Neural cell (in vitro differentiated cells): ENCODE results near the gene DDX25. TPM values are rescaled to one million over a fixed set of nuclear protein-coding genes. Genes with fewer than 3 reads are reported as not detected.

Experiments used
- H2AFZ ChIP-seq: fragments of 200-600, 300-800 bp; sonication (generic), shearing (Covaris generic); 2 replicates; pipeline ENCODE4 v1.6.0; 2014; ENCODE audit warnings: low read depth, mild to moderate bottlenecking, antibody characterized with exemption, low read length, moderate library complexity
- H3F3A ChIP-seq: fragments of 200-600 bp; shearing (Covaris generic); 2 replicates; pipeline ENCODE4 v1.6.1; 2016; ENCODE audit warnings: mild to moderate bottlenecking, moderate library complexity, mixed read lengths, antibody characterized with exemption, low read length; ENCODE audit not compliant: insufficient read depth, poor library complexity, severe bottlenecking
- H3K27ac ChIP-seq: fragments of 200-600, 300-800 bp; sonication (generic), shearing (Covaris generic); 2 replicates; pipeline ENCODE4 v1.5.1; 2014; ENCODE audit warnings: mild to moderate bottlenecking, low read length, moderate library complexity
- H3K27me3 ChIP-seq: fragments of 300-800, 200-600 bp; sonication (generic), shearing (Covaris generic); 2 replicates; pipeline ENCODE4 v1.6.0; 2014; ENCODE audit warnings: mild to moderate bottlenecking, low read depth, low read length, moderate library complexity; ENCODE audit not compliant: insufficient read depth
- H3K36me3 ChIP-seq: fragments of 300-800, 200-600 bp; sonication (generic), shearing (Covaris generic); 2 replicates; pipeline ENCODE4 v1.5.1; 2014; ENCODE audit warnings: mild to moderate bottlenecking, antibody characterized with exemption, low read length, moderate library complexity; ENCODE audit not compliant: insufficient read depth
- H3K4me2 ChIP-seq: fragments of 300-800, 200-600 bp; sonication (generic), shearing (Covaris generic); 2 replicates; pipeline ENCODE4 v1.6.0; 2014; ENCODE audit warnings: mild to moderate bottlenecking, low read length
- H3K4me3 ChIP-seq: fragments of 300-800, 200-600 bp; sonication (generic), shearing (Covaris generic); 2 replicates; pipeline ENCODE4 v1.5.1; 2014; ENCODE audit warnings: mild to moderate bottlenecking, low read length, moderate library complexity
- H3K79me2 ChIP-seq: fragments of 200-600 bp; shearing (Covaris generic); replicated peaks from 2 replicates; pipeline ENCODE4 v1.6.0; 2014; ENCODE audit warnings: mild to moderate bottlenecking, low read length, moderate library complexity; ENCODE audit not compliant: insufficient read depth
- H3K9ac ChIP-seq: fragments of 300-800, 200-600 bp; sonication (generic), shearing (Covaris generic); 2 replicates; pipeline ENCODE4 v1.6.1; 2016; ENCODE audit warnings: mild to moderate bottlenecking, low read length, mixed read lengths
- H3K9me2 ChIP-seq: fragments of 200-600 bp; shearing (Covaris generic); 2 replicates; pipeline ENCODE4 v1.6.1; 2016; ENCODE audit warnings: mild to moderate bottlenecking, low read length, mixed read lengths; ENCODE audit not compliant: insufficient read depth
- H3K9me3 ChIP-seq: fragments of 200-600, 300-800 bp; sonication (generic), shearing (Covaris generic); 2 replicates; pipeline ENCODE4 v1.6.1; 2016; ENCODE audit warnings: mild to moderate bottlenecking, mixed run types, low read length, moderate library complexity, mixed read lengths
- H4K20me1 ChIP-seq: fragments of 200-600 bp; shearing (Covaris generic); 2 replicates; pipeline ENCODE4 v1.6.1; 2016; ENCODE audit warnings: mild to moderate bottlenecking, mixed run types; ENCODE audit not compliant: insufficient read depth
- CTCF ChIP-seq: fragments of 450-650 bp; IDR thresholded peaks from 2 replicates; pipeline ENCODE4 v1.5.1; 2014; ENCODE audit warnings: antibody characterized with exemption, mild to moderate bottlenecking, moderate library complexity; ENCODE audit not compliant: poor library complexity, severe bottlenecking
- EP300 ChIP-seq: fragments of 450-650 bp; conservative IDR thresholded peaks from 2 replicates; pipeline ENCODE4 v1.6.1; 2014; ENCODE audit warnings: antibody characterized with exemption, mild to moderate bottlenecking, moderate library complexity; ENCODE audit not compliant: poor library complexity, severe bottlenecking
- EZH2 ChIP-seq: fragments of 200-600, 300-800 bp; shearing (Covaris generic), sonication (generic); IDR thresholded peaks from 2 replicates; pipeline ENCODE4 v1.6.1; 2014; ENCODE audit warnings: antibody characterized with exemption, low read length, borderline replicate concordance, mild to moderate bottlenecking; ENCODE audit not compliant: insufficient read depth, poor library complexity, severe bottlenecking
- MXI1 ChIP-seq: fragments of 450-650 bp; conservative IDR thresholded peaks from 2 replicates; pipeline ENCODE4 v1.6.1; 2014; ENCODE audit warnings: antibody characterized with exemption, mild to moderate bottlenecking; ENCODE audit not compliant: poor library complexity, severe bottlenecking
- POLR2AphosphoS5 ChIP-seq: IDR thresholded peaks from 2 replicates; pipeline ENCODE4 v1.6.1; 2012
- RAD21 ChIP-seq: fragments of 450-650 bp; conservative IDR thresholded peaks from 2 replicates; pipeline ENCODE4 v1.6.1; 2014; ENCODE audit warnings: antibody characterized with exemption, mild to moderate bottlenecking, moderate library complexity
- REST ChIP-seq: IDR thresholded peaks from 2 replicates; pipeline ENCODE4 v1.6.1; 2012; ENCODE audit warnings: borderline replicate concordance
- SMC3 ChIP-seq: fragments of 450-650 bp; conservative IDR thresholded peaks from 2 replicates; pipeline ENCODE4 v1.6.1; 2014; ENCODE audit warnings: antibody characterized with exemption, mild to moderate bottlenecking, moderate library complexity; ENCODE audit not compliant: poor library complexity
- TAF1 ChIP-seq: IDR thresholded peaks from 2 replicates; pipeline ENCODE4 v1.6.1; 2012; ENCODE audit warnings: low read depth
- polyA plus RNA-seq: library from polyadenylated mRNA; depleted of rRNA; stranded (reverse); fragments of >200 nt; gene quantifications from 2 replicates; pipeline ENCODE4 v1.2.3, GENCODE V29; 2014

Gene DDX25
- polyA plus RNA-seq, 1 donor from 2014 or later, result 66.4 TPM

DNA sequence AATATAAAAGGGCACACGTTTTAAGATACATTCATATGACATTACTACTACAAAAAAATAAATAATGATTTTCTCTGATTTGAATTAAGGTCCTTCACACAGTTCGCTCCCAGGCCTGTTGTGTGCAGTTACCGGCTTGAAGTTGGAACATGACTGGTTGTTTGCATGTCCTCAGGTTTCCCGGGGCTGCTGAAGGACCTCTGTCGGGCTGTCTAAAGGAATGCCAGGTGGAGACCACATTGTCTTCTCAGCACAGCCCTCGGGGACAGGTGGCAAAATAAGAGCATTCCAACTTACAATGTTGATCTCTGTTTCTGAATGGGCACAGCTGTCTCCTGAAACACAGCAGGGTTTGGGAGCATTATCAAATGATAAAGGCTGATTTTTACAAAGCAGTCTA is 56.5 kb downstream of the DDX25 start:
- Histone ChIP-seq H3K4me3 (no peak overlapping the region), H4K20me1 (no peaks in the 10 kb centered on the region), H3K9me3 (no peaks in the 10 kb centered on the region), H3K9ac (no peak overlapping the region), H3F3A (no peaks in the 10 kb centered on the region), H3K27me3 (no peaks in the 10 kb centered on the region), H3K4me2 (no peak overlapping the region), H2AFZ (no peak overlapping the region), H3K36me3 (peaks cover 15% of the 10 kb centered on the region), H3K79me2 (no peaks in the 10 kb centered on the region), H3K9me2 (no peaks in the 10 kb centered on the region), H3K27ac (no peak overlapping the region)
- TF ChIP-seq EP300, result no peak
- TF ChIP-seq POLR2AphosphoS5, result no peak
- TF ChIP-seq CTCF, result no peak
- TF ChIP-seq MXI1, result no peak
- no peak for TF ChIP-seq SMC3
- no peak for TF ChIP-seq REST
- TF ChIP-seq EZH2, result no peak
- no peak for TF ChIP-seq RAD21
- TF ChIP-seq TAF1, result no peak

GRCh38 chr11:125967515-125967914 is 63.2 kb downstream of the DDX25 start:
- TF ChIP-seq TAF1 (no peak), MXI1 (no peak)
- Histone ChIP-seq H3K79me2 (no peaks in the 10 kb centered on the region), H3K4me2 (no peak overlapping the region), H3K27me3 (no peaks in the 10 kb centered on the region), H3K9me2 (no peaks in the 10 kb centered on the region), H4K20me1 (no peaks in the 10 kb centered on the region), H3K9me3 (no peaks in the 10 kb centered on the region), H3K9ac (no peak overlapping the region), H3K4me3 (no peak overlapping the region), H2AFZ (no peak overlapping the region), H3F3A (no peaks in the 10 kb centered on the region), H3K36me3 (peaks cover 11% of the 10 kb centered on the region), H3K27ac (no peak overlapping the region)

- Histone ChIP-seq H3K27me3 (no peaks in the 10 kb centered on the region), H3F3A (no peaks in the 10 kb centered on the region), H3K4me2 (no peak overlapping the region), H2AFZ (no peak overlapping the region), H3K9me2 (no peaks in the 10 kb centered on the region), H3K36me3 (peaks cover 6% of the 10 kb centered on the region), H3K27ac (no peak overlapping the region), H3K9me3 (no peaks in the 10 kb centered on the region), H3K4me3 (no peak overlapping the region), H4K20me1 (no peaks in the 10 kb centered on the region), H3K79me2 (no peaks in the 10 kb centered on the region), H3K9ac (no peak overlapping the region)
- no peak for TF ChIP-seq POLR2AphosphoS5
These were observed 64.0 kb downstream of the DDX25 start for GRCh38 chr11:125968354-125968753.
